GM08714 (cell line): ENCODE measurements around the gene GAGE13.
"Not testable (repeated sequence)": the region's sequence is repeated elsewhere in the genome, so short reads cannot be mapped to it uniquely, and the experiment has no call there.

Experiments used
- H3K4me3 ChIP-seq: fragments of 200-500 bp; sonication (Bioruptor generic); 2 replicates; pipeline ENCODE4 v1.5.1; 2014; ENCODE audit warnings: mild to moderate bottlenecking, low read length, inconsistent platforms
- ZNF274 ChIP-seq: IDR thresholded peaks from 2 replicates; pipeline ENCODE4 v1.6.1; 2012; ENCODE audit warnings: mild to moderate bottlenecking, low read depth, low read length

GAGE13 gene

DNA sequence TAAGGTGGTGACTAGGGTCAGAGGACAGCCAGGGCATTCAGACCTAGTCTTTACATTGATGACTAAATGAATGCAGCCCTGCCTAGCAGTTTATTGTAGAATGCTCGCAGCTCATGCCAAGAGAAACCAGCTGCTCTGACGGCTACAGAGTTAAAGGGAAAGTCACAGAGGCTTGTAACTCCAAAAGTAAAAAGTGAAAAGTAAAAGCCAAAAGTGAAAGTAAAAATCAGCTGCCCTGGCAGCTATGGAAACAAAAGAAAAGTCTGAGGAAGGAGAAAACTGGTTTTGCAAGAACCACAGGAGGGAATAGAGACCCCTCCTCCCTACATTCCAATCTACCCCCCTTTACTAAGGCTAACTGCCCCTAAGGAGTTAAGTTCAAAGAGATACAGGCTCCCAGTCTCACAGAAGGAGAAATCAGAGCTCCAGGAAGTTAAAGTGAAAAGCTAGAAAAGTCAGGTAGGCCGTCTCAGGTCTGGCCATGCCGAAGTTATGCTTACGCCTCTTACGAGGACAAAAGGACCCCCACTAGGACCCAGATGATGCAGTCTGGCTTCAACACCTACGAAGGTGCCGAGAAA, 21.9 kb upstream of the GAGE13 start:
- TF ChIP-seq ZNF274: no peak
- no peak overlapping the region; the same call in 1 of the 2 replicates for H3K4me3 ChIP-seq

DNA sequence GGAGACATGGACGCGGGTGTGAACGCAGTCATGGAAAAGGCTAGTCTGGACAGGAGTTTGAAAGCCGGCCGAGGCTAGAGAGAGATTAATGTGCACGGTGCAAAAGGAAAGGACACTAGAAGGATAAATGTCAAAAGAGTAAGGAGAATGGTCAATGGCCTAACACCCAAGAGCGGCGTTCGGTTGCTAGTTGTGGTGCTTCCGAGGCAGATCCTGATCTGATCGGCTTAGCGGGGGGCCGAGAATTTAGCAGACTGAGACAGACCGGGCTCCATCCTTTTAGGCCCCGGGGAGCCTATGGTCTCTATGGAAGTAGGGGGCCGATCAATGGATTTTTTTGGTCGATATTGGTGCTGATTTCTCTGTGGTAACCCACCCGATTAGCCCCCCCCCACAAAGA, 21.0 kb upstream of the GAGE13 start:
- no peak for TF ChIP-seq ZNF274

DNA sequence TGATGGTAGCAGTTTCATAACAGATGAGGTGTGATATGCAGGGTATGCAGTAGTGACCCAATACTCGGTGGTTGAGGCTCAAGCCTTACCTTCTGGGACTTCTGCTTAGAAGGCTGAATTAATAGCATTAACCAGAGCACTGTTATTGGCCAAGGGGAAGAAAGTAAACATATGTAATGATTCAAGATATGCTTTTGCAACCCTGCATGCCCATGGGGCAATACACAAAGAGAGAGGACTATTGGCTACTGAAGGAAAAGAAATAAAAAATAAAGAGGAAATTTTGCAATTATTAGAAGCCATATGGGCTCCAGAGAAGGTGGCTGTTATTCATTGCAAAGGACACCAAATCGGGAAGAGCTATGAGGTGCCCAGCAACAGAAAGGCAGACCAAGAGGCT, 19.2 kb upstream of the GAGE13 start:
- H3K4me3 ChIP-seq: no peak overlapping the region
- no peak for TF ChIP-seq ZNF274

More for the DNA sequence above, 21.0 kb upstream of the GAGE13 start:
- H3K4me3 ChIP-seq: no peak overlapping the region

DNA sequence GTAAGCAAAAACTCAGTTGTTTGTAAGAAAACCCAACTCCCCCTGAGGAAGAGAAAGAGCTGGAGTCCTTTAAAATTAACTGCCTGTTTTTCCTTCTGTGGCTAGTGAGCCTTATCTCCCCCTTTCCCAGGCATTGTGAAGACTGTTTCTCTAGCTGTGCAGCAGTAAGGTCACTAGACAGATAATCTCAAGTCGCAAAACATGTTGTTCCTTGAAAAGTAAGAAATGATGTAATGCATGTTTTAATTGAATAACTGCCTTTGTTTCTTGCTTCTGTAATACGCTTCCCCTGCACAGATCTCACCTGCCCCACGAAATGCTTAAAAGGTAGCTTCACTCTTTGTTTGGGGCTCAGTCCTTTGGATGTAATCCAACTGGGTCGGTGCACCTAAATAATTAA, 15.3 kb upstream of the GAGE13 start:
- TF ChIP-seq ZNF274: no peak
- no peak overlapping the region for H3K4me3 ChIP-seq

DNA sequence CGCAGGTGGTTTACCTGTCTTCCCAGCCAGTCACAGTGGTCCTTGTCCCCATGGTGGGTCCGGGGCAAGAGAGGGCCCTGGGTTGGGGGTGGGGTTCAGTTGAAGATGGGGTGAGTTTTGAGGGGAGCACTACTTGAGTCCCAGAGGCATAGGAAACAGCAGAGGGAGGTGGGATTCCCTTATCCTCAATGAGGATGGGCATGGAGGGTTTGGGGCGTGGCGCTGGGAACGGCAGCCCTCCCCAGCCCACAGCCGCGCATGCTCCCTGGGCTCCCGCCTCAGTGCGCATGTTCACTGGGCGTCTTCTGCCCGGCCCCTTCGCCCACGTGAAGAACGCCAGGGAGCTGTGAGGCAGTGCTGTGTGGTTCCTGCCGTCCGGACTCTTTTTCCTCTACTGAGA, 9.6 kb upstream of the GAGE13 start, which contains the start of gene GAGE12J:
TSS of gene GAGE12J (plus strand) at position 301 of the 400 bp plus-strand sequence. CDS start 1,157 bp downstream, outside the sequence.
- not testable (repeated sequence) for H3K4me3 ChIP-seq

DNA sequence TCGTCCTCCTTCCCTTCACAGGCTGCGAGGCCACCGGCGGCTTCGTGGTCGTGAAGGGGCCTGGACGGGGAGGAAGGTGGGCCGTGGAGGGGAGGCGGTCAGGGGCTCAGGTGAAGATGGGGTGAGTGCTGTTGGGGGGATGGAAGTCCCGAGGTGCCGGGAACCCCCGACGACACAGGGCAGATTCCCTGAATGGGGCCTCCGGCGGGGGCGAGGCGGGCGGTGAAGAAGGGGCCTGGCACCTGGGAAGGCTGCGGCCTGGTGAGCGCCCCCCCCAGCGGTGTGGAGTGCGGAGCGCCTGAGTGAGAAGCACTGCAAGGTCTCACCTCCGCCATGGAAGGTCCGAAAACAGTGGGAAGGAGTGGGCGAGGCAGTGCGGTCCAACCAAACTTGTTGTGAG, 9.1 kb upstream of the GAGE13 start:
- not testable (repeated sequence) for H3K4me3 ChIP-seq

DNA sequence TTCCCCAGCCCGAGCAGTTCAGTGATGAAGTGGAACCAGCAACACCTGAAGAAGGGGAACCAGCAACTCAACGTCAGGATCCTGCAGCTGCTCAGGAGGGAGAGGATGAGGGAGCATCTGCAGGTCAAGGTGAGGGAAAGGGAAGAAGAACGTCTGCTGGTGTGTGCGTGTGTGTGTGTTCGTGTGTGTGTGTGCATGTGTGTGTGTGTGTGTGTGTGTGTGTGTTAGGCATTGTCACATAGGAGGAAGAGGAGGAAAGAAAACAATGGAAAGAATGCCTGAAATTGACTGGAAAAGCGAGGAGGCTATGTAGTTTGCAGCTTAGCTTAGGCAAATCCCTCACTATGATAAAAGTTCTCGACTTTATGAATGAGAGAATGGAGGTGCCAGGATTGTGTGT, 7.6 kb upstream of the GAGE13 start:
- not testable (repeated sequence) for H3K4me3 ChIP-seq

DNA sequence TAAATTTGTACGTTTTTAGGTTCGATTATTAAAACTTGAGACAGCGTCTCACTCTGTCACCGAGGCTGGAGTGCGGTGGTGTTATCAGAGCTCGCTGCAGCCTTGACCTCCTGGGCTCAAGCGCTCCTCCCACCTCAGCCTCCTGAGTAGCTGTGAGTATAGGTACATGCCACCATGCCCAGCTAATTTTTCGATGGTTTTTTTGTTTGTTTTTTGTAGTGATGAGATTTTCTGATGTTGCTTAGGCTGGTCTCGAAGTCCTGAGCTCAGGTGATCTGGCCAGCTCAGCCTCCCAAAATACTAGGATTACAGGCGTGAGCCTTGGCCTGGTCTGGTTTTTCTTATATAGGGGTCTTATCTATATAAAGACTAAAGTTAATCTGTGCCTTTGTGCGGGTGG, 961 bp upstream of the GAGE13 start:
- H3K4me3 ChIP-seq: not testable (repeated sequence)

DNA sequence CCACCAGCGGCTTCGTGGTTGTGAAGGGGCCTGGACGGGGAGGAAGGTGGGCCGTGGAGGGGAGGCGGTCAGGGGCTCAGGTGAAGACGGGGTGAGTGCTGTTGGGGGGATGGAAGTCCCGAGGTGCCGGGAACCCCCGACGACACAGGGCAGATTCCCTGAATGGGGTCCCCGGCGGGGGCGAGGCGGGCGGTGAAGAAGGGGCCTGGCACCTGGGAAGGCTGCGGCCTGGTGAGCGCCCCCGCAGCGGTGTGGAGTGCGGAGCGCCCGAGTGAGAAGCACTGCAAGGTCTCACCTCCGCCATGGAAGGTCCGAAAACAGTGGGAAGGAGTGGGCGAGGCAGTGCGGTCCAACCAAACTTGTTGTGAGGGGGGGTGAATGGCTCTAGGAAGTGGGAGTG, 459 bp downstream of the GAGE13 start:
- H3K4me3 ChIP-seq: not testable (repeated sequence)

DNA sequence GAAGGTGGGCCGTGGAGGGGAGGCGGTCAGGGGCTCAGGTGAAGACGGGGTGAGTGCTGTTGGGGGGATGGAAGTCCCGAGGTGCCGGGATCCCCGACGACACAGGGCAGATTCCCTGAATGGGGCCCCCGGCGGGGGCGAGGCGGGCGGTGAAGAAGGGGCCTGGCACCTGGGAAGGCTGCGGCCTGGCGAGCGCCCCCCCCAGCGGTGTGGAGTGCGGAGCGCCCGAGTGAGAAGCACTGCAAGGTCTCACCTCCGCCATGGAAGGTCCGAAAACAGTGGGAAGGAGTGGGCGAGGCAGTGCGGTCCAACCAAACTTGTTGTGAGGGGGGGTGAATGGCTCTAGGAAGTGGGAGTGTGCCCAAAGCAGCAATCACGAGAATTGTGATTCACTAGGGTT, 10.1 kb downstream of the GAGE13 start:
- not testable (repeated sequence) for H3K4me3 ChIP-seq

DNA sequence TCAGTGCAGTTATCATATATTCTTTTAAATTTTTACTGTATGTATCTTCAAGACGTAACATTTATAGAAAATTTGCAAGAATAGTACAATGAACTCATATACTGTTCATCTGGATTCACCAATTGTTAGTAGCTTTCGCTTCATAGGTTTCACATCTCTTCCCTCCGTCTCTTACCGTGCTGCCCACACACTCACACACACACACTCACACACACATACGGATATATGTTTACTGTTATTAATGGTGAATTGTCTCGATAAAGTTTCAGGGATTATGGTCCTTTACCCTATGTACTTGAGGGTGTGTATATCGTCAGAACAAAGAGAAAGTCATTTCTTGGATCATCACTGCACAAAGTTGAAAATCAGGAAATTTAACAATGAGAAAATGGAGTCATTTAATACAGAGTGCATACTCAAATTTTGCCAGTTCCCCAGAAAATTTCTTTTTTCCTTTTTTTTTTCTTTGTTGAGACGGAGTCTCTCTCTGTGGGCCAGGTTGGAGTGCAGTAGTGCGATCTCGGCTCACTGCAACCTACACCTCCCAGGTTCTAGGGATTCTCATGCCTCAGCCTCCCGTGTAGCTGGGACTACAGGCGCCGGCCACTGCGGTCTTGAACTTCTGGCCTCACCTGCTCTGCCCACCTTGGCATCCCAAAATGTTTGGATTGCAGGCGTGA, 13.3 kb downstream of the GAGE13 start:
- H3K4me3 ChIP-seq: not testable (repeated sequence)

DNA sequence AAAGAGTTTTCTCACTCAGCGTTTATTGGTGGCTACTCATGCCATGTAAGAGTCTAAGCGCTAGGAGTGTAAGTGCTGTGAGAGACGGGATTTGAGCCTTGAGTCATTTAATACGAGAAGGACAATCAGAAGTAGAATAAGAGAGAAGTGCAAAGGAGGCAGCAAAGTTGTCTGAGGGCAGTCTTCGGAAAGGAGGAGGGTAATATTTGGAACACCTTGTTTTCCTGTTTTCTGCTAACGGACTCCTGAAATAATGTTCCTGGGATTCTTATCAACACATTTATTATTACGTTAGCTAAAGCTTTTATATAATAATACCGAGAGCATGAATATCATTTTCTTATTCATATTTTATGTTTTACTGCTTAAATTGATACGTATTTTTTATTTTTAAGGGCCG, 14.0 kb downstream of the GAGE13 start:
- not testable (repeated sequence) for H3K4me3 ChIP-seq

DNA sequence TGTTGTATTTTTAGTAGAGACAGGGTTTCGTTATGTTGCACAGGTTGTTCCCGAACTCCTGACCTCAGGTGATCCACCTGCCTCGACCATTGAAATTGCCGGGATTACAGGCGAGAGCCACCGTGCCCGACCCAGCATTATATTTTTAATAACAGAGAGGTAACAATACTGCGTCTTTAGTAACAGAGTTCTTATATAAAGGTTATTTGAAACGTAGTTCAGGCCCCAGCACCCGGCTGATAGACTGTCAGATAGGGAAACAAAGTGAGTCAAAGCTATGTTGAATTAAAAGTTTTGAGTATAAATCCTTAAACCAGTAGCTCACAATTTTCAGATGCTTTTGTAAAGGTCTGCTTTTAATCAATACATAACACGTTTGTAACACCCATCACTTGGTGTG, 14.8 kb downstream of the GAGE13 start:
- not testable (repeated sequence) for H3K4me3 ChIP-seq
